GM21529 (cell line): ENCODE measurements around the gene FRMD4A.

Experiments
- ATAC-seq: cut with Tn5 transposase; IDR thresholded peaks from one replicate; pipeline ENCODE4 v1.9.1; 2021; ENCODE audit not compliant: unreplicated experiment

FRMD4A gene

GRCh38 chr10:13693783-13694700 lies 636.7 kb downstream of the FRMD4A start:
- no peak for ATAC-seq

- ATAC-seq = no peak
Observed at GRCh38 chr10:13690281-13690825, 640.4 kb downstream of the FRMD4A start.

GRCh38 chr10:13686331-13686752 lies 644.4 kb downstream of the FRMD4A start:
- no peak for ATAC-seq

GRCh38 chr10:13685885-13686284 lies 644.8 kb downstream of the FRMD4A start:
- ATAC-seq = no peak

- ATAC-seq = no peak
Observed at GRCh38 chr10:13684806-13685482, 645.8 kb downstream of the FRMD4A start.

- no peak for ATAC-seq
Observed at GRCh38 chr10:13684252-13684791, 646.4 kb downstream of the FRMD4A start.

GRCh38 chr10:13683017-13683416 lies 647.7 kb downstream of the FRMD4A start:
- no peak for ATAC-seq

GRCh38 chr10:13681960-13682359 lies 648.8 kb downstream of the FRMD4A start:
- ATAC-seq = no peak

GRCh38 chr10:13681528-13681927 lies 649.2 kb downstream of the FRMD4A start:
- no peak for ATAC-seq

- ATAC-seq = no peak
Observed at GRCh38 chr10:13681095-13681494, 649.6 kb downstream of the FRMD4A start.

GRCh38 chr10:13678101-13678843 lies 652.5 kb downstream of the FRMD4A start:
- no peak for ATAC-seq

- ATAC-seq = no peak
Observed at GRCh38 chr10:13674645-13675588, 655.8 kb downstream of the FRMD4A start.

- no peak for ATAC-seq
Observed at GRCh38 chr10:13673156-13673555, 657.6 kb downstream of the FRMD4A start.

GRCh38 chr10:13672548-13672947 lies 658.2 kb downstream of the FRMD4A start:
- no peak for ATAC-seq

- ATAC-seq = no peak
Observed at GRCh38 chr10:13671904-13672303, 658.8 kb downstream of the FRMD4A start.

- ATAC-seq = no peak
Observed at GRCh38 chr10:13670311-13670710, 660.4 kb downstream of the FRMD4A start.

- ATAC-seq = no peak
Observed at GRCh38 chr10:13669901-13670300, 660.8 kb downstream of the FRMD4A start.

GRCh38 chr10:13669182-13669855 lies 661.4 kb downstream of the FRMD4A start:
- ATAC-seq = no peak

- ATAC-seq = no peak
Observed at GRCh38 chr10:13668126-13668525, 662.6 kb downstream of the FRMD4A start.
